ENCODE results near the gene SLC30A3. TPM values are rescaled to one million over a fixed set of nuclear protein-coding genes. Genes with fewer than 3 reads are reported as not detected.
A peak's percentile ranks its signal among the peaks of the same experiment; 100 is the strongest.

Gene SLC30A3
- total RNA-seq, 1 experiment from 2014 or later = 1.3 TPM

GRCh38 chr2:27264253-27264752, 1.5 kb upstream of the SLC30A3 start:
- in situ Hi-C loops (cut with HindIII; ENCODE audit: low sequenced_read_pairs) = no loop called here
- DNase-seq (ENCODE audit: low spot score) = no peak

- in situ Hi-C loops (cut with HindIII; ENCODE audit: low sequenced_read_pairs) = no loop called here
- DNase-seq (ENCODE audit: low spot score) = no peak
Observed at GRCh38 chr2:27263287-27264252, 723 bp upstream of the SLC30A3 start.

- in situ Hi-C loops (cut with HindIII; ENCODE audit: low sequenced_read_pairs) = no loop called here
- DNase-seq (ENCODE audit: low spot score) = no peak
Observed at GRCh38 chr2:27261926-27262298, 935 bp downstream of the SLC30A3 start.

- DNase-seq (ENCODE audit: low spot score) = no peak
- in situ Hi-C loops (cut with HindIII; ENCODE audit: low sequenced_read_pairs) = no loop called here
Observed at GRCh38 chr2:27261241-27261925, 1.5 kb downstream of the SLC30A3 start.

- DNase-seq (ENCODE audit: low spot score) = no peak
- in situ Hi-C loops (cut with HindIII; ENCODE audit: low sequenced_read_pairs) = no loop called here
Observed at GRCh38 chr2:27258051-27258450, 4.8 kb downstream of the SLC30A3 start.

GRCh38 chr2:27256855-27257454, 5.9 kb downstream of the SLC30A3 start:
- in situ Hi-C loops (cut with HindIII; ENCODE audit: low sequenced_read_pairs) = no loop called here
- DNase-seq (ENCODE audit: low spot score) = no peak

GRCh38 chr2:27255660-27256059, 7.2 kb downstream of the SLC30A3 start:
- no peak for DNase-seq (ENCODE audit: low spot score)
- in situ Hi-C loops (cut with HindIII; ENCODE audit: low sequenced_read_pairs) = no loop called here

GRCh38 chr2:27255187-27255586, 7.7 kb downstream of the SLC30A3 start:
- DNase-seq (ENCODE audit: low spot score) = no peak

GRCh38 chr2:27251766-27252165, 11.1 kb downstream of the SLC30A3 start:
- in situ Hi-C loops (cut with HindIII; ENCODE audit: low sequenced_read_pairs) = no loop called here
- DNase-seq (ENCODE audit: low spot score) = no peak

More at GRCh38 chr2:27255187-27255586, 7.7 kb downstream of the SLC30A3 start:
- in situ Hi-C loops (cut with HindIII; ENCODE audit: low sequenced_read_pairs) = no loop called here

GRCh38 chr2:27250652-27251379, 12.0 kb downstream of the SLC30A3 start:
- in situ Hi-C loops (cut with HindIII; ENCODE audit: low sequenced_read_pairs) = no loop called here
- no peak for DNase-seq (ENCODE audit: low spot score)

GRCh38 chr2:27249891-27250651, 12.8 kb downstream of the SLC30A3 start:
- in situ Hi-C loops (cut with HindIII; ENCODE audit: low sequenced_read_pairs) = no loop called here
- DNase-seq (ENCODE audit: low spot score) = peak; percentile 9

- DNase-seq (ENCODE audit: low spot score) = no peak
- in situ Hi-C loops (cut with HindIII; ENCODE audit: low sequenced_read_pairs) = no loop called here
Observed at GRCh38 chr2:27249159-27249890, 13.5 kb downstream of the SLC30A3 start.

GRCh38 chr2:27247893-27248292, 15.0 kb downstream of the SLC30A3 start:
- in situ Hi-C loops (cut with HindIII; ENCODE audit: low sequenced_read_pairs) = no loop called here
- DNase-seq (ENCODE audit: low spot score) = no peak

- in situ Hi-C loops (cut with HindIII; ENCODE audit: low sequenced_read_pairs) = no loop called here
- DNase-seq (ENCODE audit: low spot score) = no peak
Observed at GRCh38 chr2:27245626-27246025, 17.2 kb downstream of the SLC30A3 start.

- in situ Hi-C loops (cut with HindIII; ENCODE audit: low sequenced_read_pairs) = no loop called here
- DNase-seq (ENCODE audit: low spot score) = no peak
Observed at GRCh38 chr2:27245116-27245515, 17.7 kb downstream of the SLC30A3 start.

- in situ Hi-C loops (cut with HindIII; ENCODE audit: low sequenced_read_pairs) = no loop called here
- no peak for DNase-seq (ENCODE audit: low spot score)
Observed at GRCh38 chr2:27243391-27244130, 19.3 kb downstream of the SLC30A3 start.

- DNase-seq (ENCODE audit: low spot score) = no peak
- in situ Hi-C loops (cut with HindIII; ENCODE audit: low sequenced_read_pairs) = no loop called here
Observed at GRCh38 chr2:27242614-27242951, 20.3 kb downstream of the SLC30A3 start.

Data from G401 (cell line).